Prostate gland (tissue), 2 donors: ENCODE data around the gene ERMP1.

ENCODE experiments used
- CTCF ChIP-seq, 4 experiments: fragments of 200-600 bp in 2 of 4; fragments of 450-650 bp in 2 of 4; sonication (generic) in 2 of 4; IDR thresholded peaks; 1 replicate in 3 of 4; 2 replicates in 1 of 4; pipeline ENCODE4 v1.5.1; 2016 to 2019; ENCODE audit warnings: antibody characterized with exemption in 4 of 4, mild to moderate bottlenecking in 2 of 4, moderate library complexity in 2 of 4
- POLR2A ChIP-seq: fragments of 450-650 bp; IDR thresholded peaks from one replicate; pipeline ENCODE4 v1.6.1; 2016; ENCODE audit warnings: antibody characterized with exemption, mild to moderate bottlenecking
- POLR2AphosphoS5 ChIP-seq: sonication (generic); formaldehyde crosslinking; IDR thresholded peaks from one replicate; pipeline ENCODE4 v1.6.1; 2017; ENCODE audit warnings: antibody characterized with exemption

GRCh38 chr9:5791870-5792269 lies 41.0 kb downstream of the ERMP1 start:
- TF ChIP-seq CTCF (IDR thresholded peaks at IDR 0.05) (no peak), POLR2A (no peak), POLR2AphosphoS5 (no peak)
